Measurements from ENCODE around the gene SAP25.
"Not testable (repeated sequence)": the region's sequence is repeated elsewhere in the genome, so short reads cannot be mapped to it uniquely, and the experiment has no call there.

DNA sequence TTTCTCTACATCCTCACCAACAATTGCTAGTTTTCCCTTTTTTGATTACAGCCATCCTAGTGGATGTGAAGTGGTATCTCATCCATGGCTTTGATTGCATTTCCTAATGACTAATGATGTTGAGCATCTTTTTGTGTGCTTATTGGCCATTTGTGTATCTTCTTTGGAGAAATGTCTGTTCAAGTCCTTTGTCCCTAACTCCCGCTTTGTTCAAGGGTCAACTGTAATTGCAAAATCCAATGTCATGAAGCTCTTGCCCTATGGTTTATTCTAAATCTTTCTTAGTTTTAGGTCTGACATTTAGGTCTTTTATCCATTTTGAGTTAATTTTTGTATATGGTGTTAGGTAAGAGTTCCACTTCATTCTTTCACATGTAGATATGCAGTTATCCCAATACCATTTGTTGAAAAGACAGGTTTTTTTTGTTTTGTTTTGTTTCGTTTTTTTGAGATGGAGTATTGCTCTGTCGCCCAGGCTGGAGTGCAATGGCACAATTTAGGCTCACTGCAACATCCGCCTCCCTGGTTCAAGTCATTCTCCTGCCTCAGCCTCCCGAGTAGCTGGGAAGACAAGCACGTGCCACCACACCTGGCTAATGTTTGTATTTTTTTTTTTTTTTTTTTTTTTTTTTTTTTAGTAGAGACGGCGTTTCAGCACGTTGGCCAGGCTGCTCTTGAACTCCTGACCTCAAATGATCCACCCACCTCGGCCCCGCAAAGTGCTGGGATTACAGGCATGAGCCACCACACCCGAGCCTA is 45.4 kb downstream of the SAP25 start:
- TF ChIP-seq, protein P1, sequence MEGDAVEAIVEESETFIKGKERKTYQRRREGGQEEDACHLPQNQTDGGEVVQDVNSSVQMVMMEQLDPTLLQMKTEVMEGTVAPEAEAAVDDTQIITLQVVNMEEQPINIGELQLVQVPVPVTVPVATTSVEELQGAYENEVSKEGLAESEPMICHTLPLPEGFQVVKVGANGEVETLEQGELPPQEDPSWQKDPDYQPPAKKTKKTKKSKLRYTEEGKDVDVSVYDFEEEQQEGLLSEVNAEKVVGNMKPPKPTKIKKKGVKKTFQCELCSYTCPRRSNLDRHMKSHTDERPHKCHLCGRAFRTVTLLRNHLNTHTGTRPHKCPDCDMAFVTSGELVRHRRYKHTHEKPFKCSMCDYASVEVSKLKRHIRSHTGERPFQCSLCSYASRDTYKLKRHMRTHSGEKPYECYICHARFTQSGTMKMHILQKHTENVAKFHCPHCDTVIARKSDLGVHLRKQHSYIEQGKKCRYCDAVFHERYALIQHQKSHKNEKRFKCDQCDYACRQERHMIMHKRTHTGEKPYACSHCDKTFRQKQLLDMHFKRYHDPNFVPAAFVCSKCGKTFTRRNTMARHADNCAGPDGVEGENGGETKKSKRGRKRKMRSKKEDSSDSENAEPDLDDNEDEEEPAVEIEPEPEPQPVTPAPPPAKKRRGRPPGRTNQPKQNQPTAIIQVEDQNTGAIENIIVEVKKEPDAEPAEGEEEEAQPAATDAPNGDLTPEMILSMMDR (IDR thresholded peaks at IDR 0.05) = not testable (repeated sequence)
- TF ChIP-seq POLR2A (IDR thresholded peaks at IDR 0.05) = not testable (repeated sequence)
